CD4-positive, alpha-beta T cell treated with Interleukin-15 for 1 hour (primary cell): ENCODE results near the gene TXNDC12.

Experiments
- DNase-seq: peaks from one replicate; pipeline ENCODE4 v3.0.0-alpha.2; 2020

The TXNDC12 gene

GRCh38 chr1:51990478-51990965 is 64.5 kb downstream of the TXNDC12 start, which contains the start of gene RAB3B:
Gene RAB3B, minus strand, starts transcription at chr1:51990700. Its CDS starts 13,583 bp downstream, at chr1:51977117.
- peak; percentile 66 for DNase-seq

GRCh38 chr1:51989582-51990477 is 65.2 kb downstream of the TXNDC12 start:
- DNase-seq: no peak

GRCh38 chr1:51988254-51988653 is 66.7 kb downstream of the TXNDC12 start:
- no peak for DNase-seq

- no peak for DNase-seq
These were observed 68.3 kb downstream of the TXNDC12 start for GRCh38 chr1:51986718-51987117.

GRCh38 chr1:51982161-51982560 is 72.8 kb downstream of the TXNDC12 start:
- no peak for DNase-seq

GRCh38 chr1:51981555-51981954 is 73.4 kb downstream of the TXNDC12 start:
- DNase-seq: no peak

GRCh38 chr1:51978099-51978498 is 76.9 kb downstream of the TXNDC12 start:
- DNase-seq: no peak

- DNase-seq: no peak
These were observed 78.0 kb downstream of the TXNDC12 start for GRCh38 chr1:51976846-51977602.

GRCh38 chr1:51973587-51974474 is 81.2 kb downstream of the TXNDC12 start:
- DNase-seq: no peak
